Naive thymus-derived CD4-positive, alpha-beta T cell (primary cell): ENCODE results near the gene CAMK1D. TPM values are rescaled to one million over a fixed set of nuclear protein-coding genes. Genes with fewer than 3 reads are reported as not detected.
A peak's percentile ranks its signal among the peaks of the same experiment; 100 is the strongest.

Experiments used
- ATAC-seq: fragments of 150-1000 bp; cut with Tn5 transposase; 2 replicates; pipeline ENCODE4 v1.10.0; 2021; ENCODE audit warnings: mild to moderate bottlenecking, moderate library complexity
- CTCF ChIA-PET: fragments of 350-600 bp; sonication (Branson Sonifier 250); formaldehyde crosslinking; loops from one replicate; lab custom pipeline; 2021; ENCODE audit warnings: antibody characterized with exemption; lab: Charles Lee
- POLR2A ChIA-PET: fragments of 350-600 bp; sonication (Branson Sonifier 250); formaldehyde crosslinking; loops from one replicate; lab custom pipeline; 2021; ENCODE audit warnings: antibody characterized with exemption, inconsistent platforms; lab: Charles Lee
- DNase-seq, 9 donors: peaks; one replicate each; pipeline versions ENCODE4 v3.0.0 to v3.0.0-alpha.2; 2020 to 2022; ENCODE audit warnings: mixed read lengths in 1 of 9
- H3K27ac ChIP-seq: one replicate; pipeline ENCODE4 v1.7.0; 2013; ENCODE audit warnings: mild to moderate bottlenecking, low read depth, low read length, moderate library complexity
- H3K27me3 ChIP-seq, 2 donors: one replicate each; pipeline ENCODE4 v1.7.0; 2013; ENCODE audit warnings: low read length in 2 of 2, mild to moderate bottlenecking in 2 of 2, moderate library complexity in 2 of 2; ENCODE audit not compliant: control insufficient read depth in 2 of 2, insufficient read depth in 2 of 2
- H3K36me3 ChIP-seq, 3 experiments: 1 replicate in 2 of 3; 2 replicates in 1 of 3; pipeline ENCODE4 v1.7.0; 2013; ENCODE audit warnings: low read length in 3 of 3, mild to moderate bottlenecking in 3 of 3, moderate library complexity in 1 of 3; ENCODE audit not compliant: insufficient read depth in 3 of 3, control insufficient read depth in 2 of 3
- H3K4me1 ChIP-seq, 2 donors: one replicate each; pipeline ENCODE4 v1.7.0; 2013; ENCODE audit warnings: low read length in 2 of 2, mild to moderate bottlenecking in 2 of 2, moderate library complexity in 1 of 2; ENCODE audit not compliant: control insufficient read depth in 2 of 2, insufficient read depth in 2 of 2
- H3K4me3 ChIP-seq: 2 replicates; pipeline ENCODE4 v1.7.0; 2013; ENCODE audit warnings: mild to moderate bottlenecking, low read length
- H3K9me3 ChIP-seq, 3 experiments: 1 replicate in 2 of 3; 2 replicates in 1 of 3; pipeline ENCODE4 v1.7.0; 2013; ENCODE audit warnings: low read length in 3 of 3; ENCODE audit not compliant: control insufficient read depth in 2 of 3
- H3K27ac Mint-ChIP-seq, 9 donors: one replicate each; pipeline ENCODE4 v1.8.0; 2020 to 2022; ENCODE audit warnings: mixed read lengths in 9 of 9, mild to moderate bottlenecking in 8 of 9, moderate library complexity in 5 of 9, inconsistent platforms in 2 of 9
- H3K27me3 Mint-ChIP-seq, 5 donors: one replicate each; pipeline ENCODE4 v1.8.0; 2021 to 2022; ENCODE audit warnings: mixed read lengths in 5 of 5, mild to moderate bottlenecking in 1 of 5
- H3K36me3 Mint-ChIP-seq, 5 donors: one replicate each; pipeline ENCODE4 v1.8.0; 2020 to 2022; ENCODE audit warnings: mixed read lengths in 5 of 5, mild to moderate bottlenecking in 3 of 5, inconsistent platforms in 1 of 5
- H3K4me1 Mint-ChIP-seq, 7 donors: one replicate each; pipeline ENCODE4 v1.8.0; 2020 to 2022; ENCODE audit warnings: mixed read lengths in 7 of 7, mild to moderate bottlenecking in 3 of 7, inconsistent platforms in 1 of 7
- H3K4me3 Mint-ChIP-seq, 10 donors: one replicate each; pipeline ENCODE4 v1.8.0; 2020 to 2022; ENCODE audit warnings: mild to moderate bottlenecking in 10 of 10, mixed read lengths in 10 of 10, moderate library complexity in 6 of 10, inconsistent platforms in 2 of 10
- H3K9me3 Mint-ChIP-seq, 11 donors: one replicate each; pipeline ENCODE4 v1.8.0; 2020 to 2022; ENCODE audit warnings: mixed read lengths in 11 of 11, mild to moderate bottlenecking in 4 of 11, inconsistent platforms in 1 of 11, moderate library complexity in 1 of 11
- intact Hi-C, 2 donors: fragments of 100-400 bp; cut with micrococcal nuclease; formaldehyde crosslinking; loops; one replicate each; pipeline ENCODE4 v1.15.1; 2023
- polyA plus RNA-seq, 2 donors: library from polyadenylated mRNA; unstranded; fragments of 300-500 nt; fragmentation: Illumina TruSeq; gene quantifications; one replicate each; pipeline ENCODE4 v1.2.3, GENCODE V29; 2021
- total RNA-seq, 6 experiments: library from RNA in 5 of 6; stranded (reverse) in 5 of 6; gene quantifications; 1 replicate in 5 of 6; 2 replicates in 1 of 6; pipeline ENCODE4 v1.2.3 and lab custom pipeline; 2021 to 2026

Gene CAMK1D
- total and polyA plus RNA-seq, 7 experiments from 2014 or later: 12.5 to 43.2 (median 18.6) TPM

- ATAC-seq (no peak), DNase-seq (no peak)
- peaks cover 0 to 32% (median 7%) of the 10 kb centered on the region in 7 donors for H3K4me1 Mint-ChIP-seq
- peak overlapping the region in 1 of 9 donors; percentile 90 for H3K27ac Mint-ChIP-seq
- H3K4me3 Mint-ChIP-seq: peak overlapping the region in 1 of 10 donors; percentile 58
- Histone ChIP-seq H3K27me3 (no peaks in the 10 kb centered on the region), H3K36me3 (no peaks in the 10 kb centered on the region), H3K9me3 (no peaks in the 10 kb centered on the region), H3K27ac (no peak overlapping the region), H3K4me1 (no peaks in the 10 kb centered on the region), H3K4me3 (no peak overlapping the region)
- no peaks in the 10 kb centered on the region for H3K27me3 Mint-ChIP-seq
- ChIA-PET CTCF (interaction anchor here (1.4 kb wide), 1 partner anchor 11 kb away, joined by 3 read pairs; no protein-coding TSS in a partner anchor), POLR2A (no interaction called here)
- H3K36me3 Mint-ChIP-seq: peaks cover 0 to 22% (median 13%) of the 10 kb centered on the region in 5 donors
- intact Hi-C loops: no loop called here
- peaks cover 0 to 4% (median 0%) of the 10 kb centered on the region in 11 donors for H3K9me3 Mint-ChIP-seq
These were observed 349.9 kb downstream of the CAMK1D start for GRCh38 chr10:12699258-12699700.

- intact Hi-C loops: no loop called here
- ChIA-PET POLR2A (no interaction called here), CTCF (no interaction called here)
- Mint-ChIP-seq H3K9me3 (peaks cover 0 to 4% (median 0%) of the 10 kb centered on the region in 11 donors), H3K4me1 (peaks cover 0 to 37% (median 7%) of the 10 kb centered on the region in 7 donors), H3K4me3 (peak overlapping the region in 1 of 10 donors; percentile 58), H3K36me3 (peaks cover 0 to 20% (median 13%) of the 10 kb centered on the region in 5 donors), H3K27me3 (no peaks in the 10 kb centered on the region), H3K27ac (peak overlapping the region in 1 of 9 donors; percentile 90)
- H3K4me1 ChIP-seq: no peaks in the 10 kb centered on the region
- no peaks in the 10 kb centered on the region for H3K27me3 ChIP-seq
- no peaks in the 10 kb centered on the region for H3K9me3 ChIP-seq
- no peak overlapping the region for H3K27ac ChIP-seq
- ATAC-seq (no peak), DNase-seq (no peak)
- H3K4me3 ChIP-seq: no peak overlapping the region
- no peaks in the 10 kb centered on the region for H3K36me3 ChIP-seq
These were observed 350.6 kb downstream of the CAMK1D start for GRCh38 chr10:12699781-12700556.

- ATAC-seq: no peak
- Histone ChIP-seq H3K36me3 (no peaks in the 10 kb centered on the region), H3K4me3 (no peak overlapping the region), H3K4me1 (no peaks in the 10 kb centered on the region), H3K9me3 (no peaks in the 10 kb centered on the region), H3K27ac (no peak overlapping the region), H3K27me3 (no peaks in the 10 kb centered on the region)
- peaks cover 0 to 4% (median 0%) of the 10 kb centered on the region in 11 donors for H3K9me3 Mint-ChIP-seq
- DNase-seq: no peak
- intact Hi-C loops: no loop called here
- peaks cover 0 to 37% (median 7%) of the 10 kb centered on the region in 7 donors for H3K4me1 Mint-ChIP-seq
- peaks cover 0 to 20% (median 12%) of the 10 kb centered on the region in 5 donors for H3K36me3 Mint-ChIP-seq
- H3K27me3 Mint-ChIP-seq: no peaks in the 10 kb centered on the region
- no peak overlapping the region for H3K27ac Mint-ChIP-seq
- ChIA-PET CTCF (no interaction called here), POLR2A (interaction anchor here (0.7 kb wide), 1 partner anchor 377 kb away, joined by 3 read pairs; no protein-coding TSS in a partner anchor)
- no peak overlapping the region for H3K4me3 Mint-ChIP-seq
These were observed 351.2 kb downstream of the CAMK1D start for GRCh38 chr10:12700557-12700874.

GRCh38 chr10:12701696-12702095 lies 352.3 kb downstream of the CAMK1D start:
- no peak for DNase-seq
- POLR2A ChIA-PET: no interaction called here
- Histone ChIP-seq H3K4me3 (no peak overlapping the region), H3K27me3 (no peaks in the 10 kb centered on the region), H3K4me1 (no peaks in the 10 kb centered on the region), H3K27ac (no peak overlapping the region), H3K9me3 (no peaks in the 10 kb centered on the region), H3K36me3 (no peaks in the 10 kb centered on the region)
- CTCF ChIA-PET: interaction anchor here (1.1 kb wide), 1 partner anchor 486 kb away, joined by 4 read pairs; no protein-coding TSS in a partner anchor
- Mint-ChIP-seq H3K27ac (peak overlapping the region in 3 of 9 donors; percentile 14 to 59 (median 21)), H3K9me3 (peaks cover 0 to 4% (median 0%) of the 10 kb centered on the region in 11 donors), H3K27me3 (no peaks in the 10 kb centered on the region), H3K36me3 (peaks cover 0 to 20% (median 12%) of the 10 kb centered on the region in 5 donors), H3K4me3 (no peak overlapping the region), H3K4me1 (peaks cover 0 to 42% (median 7%) of the 10 kb centered on the region in 7 donors)
- intact Hi-C loops: no loop called here
- no peak for ATAC-seq

- DNase-seq (no peak), ATAC-seq (no peak)
- Histone ChIP-seq H3K9me3 (no peaks in the 10 kb centered on the region), H3K27me3 (no peaks in the 10 kb centered on the region), H3K36me3 (no peaks in the 10 kb centered on the region), H3K4me3 (no peak overlapping the region), H3K27ac (no peak overlapping the region), H3K4me1 (no peaks in the 10 kb centered on the region)
- CTCF ChIA-PET: interaction anchor here (1.1 to 1.6 kb wide), 2 partner anchors 10 to 487 kb away, joined by 4 to 7 read pairs; no protein-coding TSS in a partner anchor
- Mint-ChIP-seq H3K27me3 (no peaks in the 10 kb centered on the region), H3K4me3 (no peak overlapping the region), H3K27ac (peak overlapping the region in 1 of 9 donors; percentile 14), H3K36me3 (peaks cover 0 to 20% (median 12%) of the 10 kb centered on the region in 5 donors), H3K4me1 (peaks cover 0 to 46% (median 7%) of the 10 kb centered on the region in 7 donors), H3K9me3 (peaks cover 0 to 4% (median 0%) of the 10 kb centered on the region in 11 donors)
- POLR2A ChIA-PET: no interaction called here
- intact Hi-C loops: no loop called here
These were observed 352.9 kb downstream of the CAMK1D start for GRCh38 chr10:12702215-12702770.

GRCh38 chr10:12703126-12703525 lies 353.8 kb downstream of the CAMK1D start:
- ATAC-seq (no peak), DNase-seq (no peak)
- no peaks in the 10 kb centered on the region for H3K9me3 ChIP-seq
- H3K4me1 ChIP-seq: no peaks in the 10 kb centered on the region
- H3K4me3 ChIP-seq: no peak overlapping the region
- Mint-ChIP-seq H3K27me3 (no peaks in the 10 kb centered on the region), H3K4me3 (no peak overlapping the region), H3K4me1 (peaks cover 0 to 50% (median 7%) of the 10 kb centered on the region in 7 donors), H3K36me3 (peaks cover 0 to 20% (median 10%) of the 10 kb centered on the region in 5 donors), H3K9me3 (peaks cover 0 to 4% (median 0%) of the 10 kb centered on the region in 11 donors), H3K27ac (no peak overlapping the region)
- no peaks in the 10 kb centered on the region for H3K36me3 ChIP-seq
- H3K27ac ChIP-seq: no peak overlapping the region
- CTCF ChIA-PET: interaction anchor here (1.6 kb wide), 1 partner anchor 9 kb away, joined by 7 read pairs; no protein-coding TSS in a partner anchor
- H3K27me3 ChIP-seq: no peaks in the 10 kb centered on the region
- POLR2A ChIA-PET: no interaction called here
- intact Hi-C loops: no loop called here
